HepG2 (cell line): Measurements from ENCODE around the gene GPC6. TPM values are rescaled to one million over a fixed set of nuclear protein-coding genes. Genes with fewer than 3 reads are reported as not detected.
A peak's percentile ranks its signal among the peaks of the same experiment; 100 is the strongest.

Source experiments
- ATAC-seq: fragments of 200-7000 bp; cut with Tn5 transposase; 3 replicates; pipeline ENCODE4 v1.9.1; 2020; ENCODE audit warnings: mild to moderate bottlenecking, moderate library complexity
- BruUV-seq: library from RNA; stranded (reverse); fragments of 400-500 nt; replicated peaks from 2 replicates; lab custom pipeline; 2021; lab: Mats Ljungman, UMichigan
- CTCF ChIA-PET: fragments of 300-600 bp; formaldehyde crosslinking; extraction: SDS; loops from one replicate; lab custom pipeline; 2021; ENCODE audit warnings: low total read pairs, inconsistent platforms, low intra/inter-chr PET ratio; lab: Yijun Ruan, JAX
- POLR2A ChIA-PET: fragments of 350-600 bp; sonication (Branson Sonifier 250); formaldehyde crosslinking; loops from one replicate; lab custom pipeline; 2020; ENCODE audit warnings: antibody characterized with exemption, inconsistent platforms; lab: Yijun Ruan, JAX
- DNase-seq: peaks from one replicate; pipeline ENCODE4 v3.0.0-alpha.2; 2015; ENCODE audit warnings: low spot score
- FAIRE-seq: peaks from 3 replicates; lab custom pipeline; 2011; peaks lifted over from hg19 to GRCh38; lab: Jason Lieb, UNC
- H2AFZ ChIP-seq: one replicate; pipeline ENCODE4 v1.6.1; 2011; ENCODE audit warnings: low read length, inconsistent platforms
- H3K27ac ChIP-seq: fragments of 300-600 bp; 3 replicates; pipeline ENCODE4 v1.8.0; 2011; ENCODE audit warnings: mixed run types, mild to moderate bottlenecking, mixed read lengths, low read length, inconsistent platforms; ENCODE audit not compliant: insufficient read depth; ENCODE audit errors: extremely low read length
- H3K27me3 ChIP-seq, 2 experiments: fragments of 200-600 bp in 1 of 2; 2 replicates in 1 of 2; 3 replicates in 1 of 2; pipeline versions ENCODE4 v1.6.0 to v1.8.0; 2011; ENCODE audit warnings: low read length in 2 of 2, mild to moderate bottlenecking in 2 of 2, moderate library complexity in 2 of 2, inconsistent platforms in 1 of 2; ENCODE audit not compliant: insufficient read depth in 2 of 2, control insufficient read depth in 1 of 2
- H3K36me3 ChIP-seq, 2 experiments: fragments of 200-600 bp in 1 of 2; replicated peaks in 1 of 2; 2 replicates in 1 of 2; 3 replicates in 1 of 2; pipeline versions ENCODE4 v1.5.1 to v1.8.0; 2011; ENCODE audit warnings: low read length in 2 of 2, inconsistent platforms in 1 of 2; ENCODE audit not compliant: insufficient read depth in 2 of 2, control insufficient read depth in 1 of 2
- H3K4me1 ChIP-seq: 2 replicates; pipeline ENCODE4 v1.5.1; 2012; ENCODE audit warnings: low read length, inconsistent platforms; ENCODE audit not compliant: insufficient read depth
- H3K4me2 ChIP-seq: 2 replicates; pipeline ENCODE4 v1.6.0; 2011; ENCODE audit warnings: low read depth, low read length, inconsistent platforms
- H3K4me3 ChIP-seq, 3 experiments: fragments of 200-600 bp in 1 of 3; sonication (generic), shearing (Covaris generic) in 1 of 3; replicated peaks in 1 of 3; 2 replicates each; pipeline ENCODE4 v1.5.1; 2011 to 2016; ENCODE audit warnings: low read length in 3 of 3, inconsistent platforms in 2 of 3, low read depth in 2 of 3, mild to moderate bottlenecking in 2 of 3, control low read depth in 1 of 3, mixed read lengths in 1 of 3; ENCODE audit not compliant: insufficient read depth in 1 of 3
- H3K79me2 ChIP-seq: one replicate; pipeline ENCODE4 v1.6.1; 2011; ENCODE audit warnings: low read length, inconsistent platforms; ENCODE audit not compliant: insufficient read depth
- H3K9ac ChIP-seq: 2 replicates; pipeline ENCODE4 v1.6.0; 2011; ENCODE audit warnings: mild to moderate bottlenecking, low read depth, low read length, inconsistent platforms; ENCODE audit not compliant: insufficient read depth
- H3K9me3 ChIP-seq: 2 replicates; pipeline ENCODE4 v1.5.1; 2012; ENCODE audit warnings: mild to moderate bottlenecking, low read length
- H4K20me1 ChIP-seq: 2 replicates; pipeline ENCODE4 v1.6.0; 2011; ENCODE audit warnings: inconsistent platforms, mild to moderate bottlenecking, low read length, moderate library complexity; ENCODE audit not compliant: insufficient read depth
- CBX5 ChIP-seq: sonication (generic); formaldehyde crosslinking; IDR thresholded peaks from 2 replicates; pipeline ENCODE4 v1.4.0; 2020; ENCODE audit warnings: missing genetic modification reagents, borderline replicate concordance
- ELF3 ChIP-seq: IDR thresholded peaks from 2 replicates; pipeline ENCODE4 v1.6.1; 2016; ENCODE audit warnings: missing genetic modification reagents, missing compliant biosample characterization
- ETV6 ChIP-seq: sonication (generic); formaldehyde crosslinking; conservative IDR thresholded peaks from 2 replicates; pipeline ENCODE4 v1.4.0; 2020; ENCODE audit warnings: missing genetic modification reagents
- HHEX ChIP-seq: IDR thresholded peaks from 2 replicates; pipeline ENCODE4 v1.6.1; 2016; ENCODE audit warnings: control low read depth
- IRF2 ChIP-seq: IDR thresholded peaks from 2 replicates; pipeline ENCODE4 v1.6.1; 2018; ENCODE audit warnings: missing genetic modification reagents, missing compliant biosample characterization
- NFKBIZ ChIP-seq: IDR thresholded peaks from 2 replicates; pipeline ENCODE4 v1.6.1; 2018; ENCODE audit warnings: missing genetic modification reagents, missing compliant biosample characterization
- RAD21 ChIP-seq: fragments of 450-650 bp; formaldehyde crosslinking; IDR thresholded peaks from 2 replicates; pipeline ENCODE4 v1.5.0; 2020; ENCODE audit warnings: mild to moderate bottlenecking
- STAG1 ChIP-seq: sonication (generic); formaldehyde crosslinking; IDR thresholded peaks from 2 replicates; pipeline ENCODE4 v1.4.0; 2020; ENCODE audit warnings: missing genetic modification reagents
- TEAD3 ChIP-seq: optimal IDR thresholded peaks from 2 replicates; pipeline ENCODE3; 2016; ENCODE audit warnings: borderline replicate concordance
- XRCC5 ChIP-seq: fragments of 200-400 bp; formaldehyde crosslinking; optimal IDR thresholded peaks from 2 replicates; pipeline ENCODE3; 2017; ENCODE audit warnings: mild to moderate bottlenecking, low read length
- ZMYM4 ChIP-seq: sonication (generic); formaldehyde crosslinking; IDR thresholded peaks from 2 replicates; pipeline ENCODE4 v1.8.1; 2023; ENCODE audit warnings: mild to moderate bottlenecking, missing genetic modification reagents
- ZNF256 ChIP-seq: sonication (generic); formaldehyde crosslinking; conservative IDR thresholded peaks from 2 replicates; pipeline ENCODE4 v1.4.0; 2020; ENCODE audit warnings: missing genetic modification reagents
- WGBS: methylation state at CpG from one replicate; pipeline ENCODE4 v1.1.6; 2017; ENCODE audit warnings: low lambda C conversion rate; 5-methylcytosine and 5-hydroxymethylcytosine counted together
- in situ Hi-C: cut with HindIII; loops from 2 replicates; pipeline ENCODE4 v1.10.0; 2017; ENCODE audit warnings: low pct_unique_long_range_greater_than_20kb; ENCODE audit not compliant: extremely low pct_ligation_motif_present
- intact Hi-C: fragments of 100-400 bp; cut with micrococcal nuclease; formaldehyde crosslinking; loops from one replicate; pipeline ENCODE4 v1.10.0; 2022; ENCODE audit not compliant: unreplicated experiment
- polyA plus RNA-seq, 8 experiments: library from polyadenylated mRNA; depleted of rRNA in 3 of 8; stranded (reverse) in 7 of 8; unstranded in 1 of 8; fragments of >200 nt; fragmentation: Illumina TruSeq in 4 of 8; extraction: Trizol in 4 of 8; gene quantifications; 2 replicates each; pipeline versions ENCODE4 v1.2.1 to v1.2.3, GENCODE V29; 2011 to 2016; ENCODE audit warnings: low read depth in 4 of 8, missing spikeins in 1 of 8, mixed read lengths in 1 of 8; ENCODE audit not compliant: insufficient read depth in 1 of 8
- total RNA-seq, 5 experiments: library from RNA; depleted of rRNA; stranded (reverse); fragments of >200 nt; fragmentation: Illumina TruSeq; extraction: Trizol; gene quantifications; 2 replicates each; pipeline ENCODE4 v1.2.3, GENCODE V29; 2016; ENCODE audit warnings: low read depth in 1 of 5
- TF ChIP-seq, protein P1 (sequence below): IDR thresholded peaks from 2 replicates; pipeline ENCODE4 v1.4.0; 2020; ENCODE audit warnings: mild to moderate bottlenecking, missing genetic modification reagents
- TF ChIP-seq, protein P2 (sequence below), 2 experiments: sonication (generic) in 1 of 2; formaldehyde crosslinking in 1 of 2; IDR thresholded peaks; 2 replicates each; pipeline versions ENCODE4 v1.4.0 to v1.6.1; 2018 to 2020; ENCODE audit warnings: missing genetic modification reagents in 2 of 2, borderline replicate concordance in 1 of 2, low read depth in 1 of 2, mild to moderate bottlenecking in 1 of 2, missing biosample characterization in 1 of 2
- TF ChIP-seq, protein P3 (sequence below), 2 experiments: fragments of 450-650 bp in 1 of 2; sonication (generic) in 1 of 2; formaldehyde crosslinking; IDR thresholded peaks; 2 replicates each; pipeline versions ENCODE4 v1.5.0 to v1.8.0; 2020 to 2022; ENCODE audit warnings: mild to moderate bottlenecking in 1 of 2, missing genetic modification reagents in 1 of 2
- TF ChIP-seq, protein P4 (sequence below): IDR thresholded peaks from 2 replicates; pipeline ENCODE4 v1.6.1; 2016; ENCODE audit warnings: low read depth

GPC6 gene
- total and polyA plus RNA-seq, 2 of the 13 experiments (the other 11 are each of a cell fraction or from before 2014, with no cell fraction given), result 24.5 to 33.9 TPM

DNA sequence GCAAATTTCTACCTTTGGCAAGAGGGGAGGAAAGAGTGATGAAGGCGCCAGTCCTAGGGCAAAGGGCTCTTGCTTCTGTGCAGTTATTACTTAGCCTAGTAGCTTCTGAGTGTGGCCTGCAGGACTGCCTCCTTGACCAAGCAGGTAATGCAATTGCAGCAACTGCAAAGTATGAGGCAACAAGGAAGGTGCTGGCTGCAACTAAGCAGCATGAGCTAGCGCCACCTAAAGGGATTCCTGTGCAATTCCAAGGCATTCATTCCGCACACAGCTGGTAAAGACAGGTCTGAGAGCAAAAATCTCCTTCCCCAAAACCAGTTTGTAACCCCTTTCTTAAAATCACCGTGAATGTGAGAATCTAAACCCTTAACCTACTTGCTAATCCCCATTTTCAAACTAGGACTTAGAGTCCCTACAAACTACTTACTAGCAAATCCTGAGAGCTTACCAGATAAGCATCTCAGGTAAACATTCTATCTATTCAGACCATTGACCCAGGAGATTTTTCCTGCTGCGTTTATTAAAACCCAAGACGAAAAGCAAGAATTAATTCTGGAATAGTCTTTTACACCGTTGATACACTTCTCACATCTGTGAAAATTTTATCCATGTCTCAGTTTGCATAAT, 1190.0 kb downstream of the GPC6 start:
- ChIA-PET CTCF (no interaction called here), POLR2A (interaction anchor here (1.1 kb wide), 1 partner anchor 180 kb away, joined by 3 read pairs; the partner anchor contains the start of gene TGDS)
- H3K79me2 ChIP-seq, result no peaks in the 10 kb centered on the region
- peaks cover 8% of the 10 kb centered on the region for H3K4me1 ChIP-seq
- 4% methylated on average over 7 of the region's 7 CpGs for WGBS
- peak; percentile 85 for FAIRE-seq
- H2AFZ ChIP-seq, result no peak overlapping the region
- peak; percentile 98 for ATAC-seq
- H3K27me3 ChIP-seq, result no peaks in the 10 kb centered on the region; a peak in 1 of 5 replicates
- intact Hi-C loops, result loop anchor here (2.0 to 5.0 kb wide), 2 partner anchors 1169 to 1520 kb away; no protein-coding TSS in a partner anchor
- H3K4me2 ChIP-seq, result no peak overlapping the region
- peak; percentile 67 for DNase-seq
- H3K27ac ChIP-seq, result no peak overlapping the region
- peaks cover 4% of the 10 kb centered on the region; the same call in 1 of the 2 replicates for H3K9me3 ChIP-seq
- H3K4me3 ChIP-seq, result no peak overlapping the region
- in situ Hi-C loops, result no loop called here
- no TSS peak for BruUV-seq
- no peak overlapping the region for H3K9ac ChIP-seq
- no peaks in the 10 kb centered on the region for H4K20me1 ChIP-seq
- no peaks in the 10 kb centered on the region for H3K36me3 ChIP-seq
- TF ChIP-seq, protein P1, sequence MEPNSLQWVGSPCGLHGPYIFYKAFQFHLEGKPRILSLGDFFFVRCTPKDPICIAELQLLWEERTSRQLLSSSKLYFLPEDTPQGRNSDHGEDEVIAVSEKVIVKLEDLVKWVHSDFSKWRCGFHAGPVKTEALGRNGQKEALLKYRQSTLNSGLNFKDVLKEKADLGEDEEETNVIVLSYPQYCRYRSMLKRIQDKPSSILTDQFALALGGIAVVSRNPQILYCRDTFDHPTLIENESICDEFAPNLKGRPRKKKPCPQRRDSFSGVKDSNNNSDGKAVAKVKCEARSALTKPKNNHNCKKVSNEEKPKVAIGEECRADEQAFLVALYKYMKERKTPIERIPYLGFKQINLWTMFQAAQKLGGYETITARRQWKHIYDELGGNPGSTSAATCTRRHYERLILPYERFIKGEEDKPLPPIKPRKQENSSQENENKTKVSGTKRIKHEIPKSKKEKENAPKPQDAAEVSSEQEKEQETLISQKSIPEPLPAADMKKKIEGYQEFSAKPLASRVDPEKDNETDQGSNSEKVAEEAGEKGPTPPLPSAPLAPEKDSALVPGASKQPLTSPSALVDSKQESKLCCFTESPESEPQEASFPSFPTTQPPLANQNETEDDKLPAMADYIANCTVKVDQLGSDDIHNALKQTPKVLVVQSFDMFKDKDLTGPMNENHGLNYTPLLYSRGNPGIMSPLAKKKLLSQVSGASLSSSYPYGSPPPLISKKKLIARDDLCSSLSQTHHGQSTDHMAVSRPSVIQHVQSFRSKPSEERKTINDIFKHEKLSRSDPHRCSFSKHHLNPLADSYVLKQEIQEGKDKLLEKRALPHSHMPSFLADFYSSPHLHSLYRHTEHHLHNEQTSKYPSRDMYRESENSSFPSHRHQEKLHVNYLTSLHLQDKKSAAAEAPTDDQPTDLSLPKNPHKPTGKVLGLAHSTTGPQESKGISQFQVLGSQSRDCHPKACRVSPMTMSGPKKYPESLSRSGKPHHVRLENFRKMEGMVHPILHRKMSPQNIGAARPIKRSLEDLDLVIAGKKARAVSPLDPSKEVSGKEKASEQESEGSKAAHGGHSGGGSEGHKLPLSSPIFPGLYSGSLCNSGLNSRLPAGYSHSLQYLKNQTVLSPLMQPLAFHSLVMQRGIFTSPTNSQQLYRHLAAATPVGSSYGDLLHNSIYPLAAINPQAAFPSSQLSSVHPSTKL, result 0 out of 2 replicates have a peak, but pooled peaks have one; percentile 20
- TF ChIP-seq RAD21 (CRISPR knock-in tag) (peak; percentile 62), HHEX (CRISPR knock-in tag) (no peak), NFKBIZ (0 out of 2 replicates have a peak, but pooled peaks have one; percentile 33), IRF2 (CRISPR knock-in tag) (peak; percentile 66; the same call in 1 of the 2 replicates), XRCC5 (peak; percentile 58), ETV6 (CRISPR knock-in tag) (no peak), ELF3 (CRISPR knock-in tag) (peak; percentile 72; the same call in 1 of the 2 replicates), CBX5 (CRISPR knock-in tag) (0 out of 2 replicates have a peak, but pooled peaks have one; percentile 39), ZMYM4 (0 out of 2 replicates have a peak, but pooled peaks have one; percentile 23), TEAD3 (peak; percentile 84), STAG1 (peak; percentile 91), ZNF256 (CRISPR knock-in tag) (no peak)
- TF ChIP-seq, protein P2, sequence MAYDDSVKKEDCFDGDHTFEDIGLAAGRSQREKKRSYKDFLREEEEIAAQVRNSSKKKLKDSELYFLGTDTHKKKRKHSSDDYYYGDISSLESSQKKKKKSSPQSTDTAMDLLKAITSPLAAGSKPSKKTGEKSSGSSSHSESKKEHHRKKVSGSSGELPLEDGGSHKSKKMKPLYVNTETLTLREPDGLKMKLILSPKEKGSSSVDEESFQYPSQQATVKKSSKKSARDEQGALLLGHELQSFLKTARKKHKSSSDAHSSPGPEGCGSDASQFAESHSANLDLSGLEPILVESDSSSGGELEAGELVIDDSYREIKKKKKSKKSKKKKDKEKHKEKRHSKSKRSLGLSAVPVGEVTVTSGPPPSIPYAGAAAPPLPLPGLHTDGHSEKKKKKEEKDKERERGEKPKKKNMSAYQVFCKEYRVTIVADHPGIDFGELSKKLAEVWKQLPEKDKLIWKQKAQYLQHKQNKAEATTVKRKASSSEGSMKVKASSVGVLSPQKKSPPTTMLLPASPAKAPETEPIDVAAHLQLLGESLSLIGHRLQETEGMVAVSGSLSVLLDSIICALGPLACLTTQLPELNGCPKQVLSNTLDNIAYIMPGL (CRISPR knock-in tag; IDR thresholded peaks at IDR 0.05; ENCODE audit: borderline replicate concordance in 1 of 2, low read depth in 1 of 2), result peak in 1 of 2 experiments; percentile 62; a peak in 1 of 4 replicates
- TF ChIP-seq, protein P3, sequence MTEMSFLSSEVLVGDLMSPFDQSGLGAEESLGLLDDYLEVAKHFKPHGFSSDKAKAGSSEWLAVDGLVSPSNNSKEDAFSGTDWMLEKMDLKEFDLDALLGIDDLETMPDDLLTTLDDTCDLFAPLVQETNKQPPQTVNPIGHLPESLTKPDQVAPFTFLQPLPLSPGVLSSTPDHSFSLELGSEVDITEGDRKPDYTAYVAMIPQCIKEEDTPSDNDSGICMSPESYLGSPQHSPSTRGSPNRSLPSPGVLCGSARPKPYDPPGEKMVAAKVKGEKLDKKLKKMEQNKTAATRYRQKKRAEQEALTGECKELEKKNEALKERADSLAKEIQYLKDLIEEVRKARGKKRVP (CRISPR knock-in tag; IDR thresholded peaks at IDR 0.05), result peak in 1 of 2 experiments; percentile 84; a peak in 2 of 4 replicates
- TF ChIP-seq, protein P4, sequence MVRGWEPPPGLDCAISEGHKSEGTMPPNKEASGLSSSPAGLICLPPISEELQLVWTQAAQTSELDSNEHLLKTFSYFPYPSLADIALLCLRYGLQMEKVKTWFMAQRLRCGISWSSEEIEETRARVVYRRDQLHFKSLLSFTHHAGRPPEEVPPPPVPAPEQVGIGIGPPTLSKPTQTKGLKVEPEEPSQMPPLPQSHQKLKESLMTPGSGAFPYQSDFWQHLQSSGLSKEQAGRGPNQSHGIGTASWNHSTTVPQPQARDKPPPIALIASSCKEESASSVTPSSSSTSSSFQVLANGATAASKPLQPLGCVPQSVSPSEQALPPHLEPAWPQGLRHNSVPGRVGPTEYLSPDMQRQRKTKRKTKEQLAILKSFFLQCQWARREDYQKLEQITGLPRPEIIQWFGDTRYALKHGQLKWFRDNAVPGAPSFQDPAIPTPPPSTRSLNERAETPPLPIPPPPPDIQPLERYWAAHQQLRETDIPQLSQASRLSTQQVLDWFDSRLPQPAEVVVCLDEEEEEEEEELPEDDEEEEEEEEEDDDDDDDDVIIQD, result 0 out of 2 replicates have a peak, but pooled peaks have one; percentile 42
